H9 (cell line): ENCODE results near the gene HECTD1. TPM values are rescaled to one million over a fixed set of nuclear protein-coding genes. Genes with fewer than 3 reads are reported as not detected.
"Not testable (repeated sequence)": the region's sequence is repeated elsewhere in the genome, so short reads cannot be mapped to it uniquely, and the experiment has no call there.

Experiments
- DNase-seq: peaks from one replicate; pipeline ENCODE4 v3.0.0-alpha.2; 2017
- H2AFZ ChIP-seq: one replicate; pipeline ENCODE4 v1.6.1; 2013; ENCODE audit warnings: mild to moderate bottlenecking, low read length, control low read depth, moderate library complexity
- H2AK5ac ChIP-seq: 2 replicates; pipeline ENCODE4 v1.6.1; 2013; ENCODE audit warnings: low read length, control low read depth, mixed read lengths; ENCODE audit not compliant: insufficient read length
- H2BK120ac ChIP-seq: one replicate; pipeline ENCODE4 v1.6.1; 2013; ENCODE audit warnings: low read depth, mild to moderate bottlenecking, low read length, control low read depth, inconsistent platforms; ENCODE audit not compliant: poor library complexity, severe bottlenecking
- H2BK12ac ChIP-seq: 2 replicates; pipeline ENCODE4 v1.6.1; 2013; ENCODE audit warnings: low read length, control low read depth, mixed read lengths, low read depth; ENCODE audit not compliant: insufficient read length
- H2BK15ac ChIP-seq: 2 replicates; pipeline ENCODE4 v1.6.1; 2013; ENCODE audit warnings: low read depth, low read length, control low read depth
- H2BK20ac ChIP-seq: one replicate; pipeline ENCODE4 v1.6.1; 2013; ENCODE audit warnings: low read depth, mild to moderate bottlenecking, low read length, control low read depth, inconsistent platforms; ENCODE audit not compliant: poor library complexity, severe bottlenecking
- H2BK5ac ChIP-seq: 2 replicates; pipeline ENCODE4 v1.6.1; 2013; ENCODE audit warnings: low read length, control low read depth, mixed read lengths; ENCODE audit not compliant: insufficient read length
- H3K14ac ChIP-seq: 2 replicates; pipeline ENCODE4 v1.6.1; 2013; ENCODE audit warnings: low read length, control low read depth; ENCODE audit not compliant: insufficient read depth
- H3K18ac ChIP-seq: 2 replicates; pipeline ENCODE4 v1.6.1; 2013; ENCODE audit warnings: low read depth, mild to moderate bottlenecking, mixed read lengths, low read length, control low read depth; ENCODE audit not compliant: insufficient read length
- H3K23ac ChIP-seq: 2 replicates; pipeline ENCODE4 v1.6.1; 2013; ENCODE audit warnings: low read length, control low read depth, mixed read lengths, low read depth; ENCODE audit not compliant: insufficient read length
- H3K23me2 ChIP-seq: 2 replicates; pipeline ENCODE4 v1.6.1; 2013; ENCODE audit warnings: low read depth, mild to moderate bottlenecking, mixed read lengths, low read length, control low read depth; ENCODE audit not compliant: insufficient read length, poor library complexity, severe bottlenecking
- H3K27ac ChIP-seq: 2 replicates; pipeline ENCODE4 v1.5.1; 2013; ENCODE audit warnings: low read length, control low read depth, mixed read lengths, low read depth; ENCODE audit not compliant: insufficient read length
- H3K27me3 ChIP-seq: 2 replicates; pipeline ENCODE4 v1.6.1; 2013; ENCODE audit warnings: low read length, control low read depth, inconsistent platforms; ENCODE audit not compliant: insufficient read depth
- H3K4ac ChIP-seq: 2 replicates; pipeline ENCODE4 v1.6.1; 2013; ENCODE audit warnings: low read depth, mild to moderate bottlenecking, control low read depth, inconsistent platforms, low read length, moderate library complexity
- H3K4me1 ChIP-seq: 2 replicates; pipeline ENCODE4 v1.6.1; 2013; ENCODE audit warnings: low read length, control low read depth, inconsistent platforms; ENCODE audit not compliant: insufficient read depth
- H3K4me2 ChIP-seq: 2 replicates; pipeline ENCODE4 v1.6.1; 2013; ENCODE audit warnings: low read length, control low read depth, mixed read lengths; ENCODE audit not compliant: insufficient read length, insufficient read depth
- H3K56ac ChIP-seq: 2 replicates; pipeline ENCODE4 v1.6.1; 2013; ENCODE audit warnings: low read depth, mild to moderate bottlenecking, mixed read lengths, low read length, control low read depth; ENCODE audit not compliant: insufficient read length
- H3K79me1 ChIP-seq: 2 replicates; pipeline ENCODE4 v1.6.1; 2013; ENCODE audit warnings: low read depth, mild to moderate bottlenecking, moderate library complexity, low read length, control low read depth, inconsistent platforms; ENCODE audit not compliant: insufficient read depth, poor library complexity, severe bottlenecking
- H3K79me2 ChIP-seq: 2 replicates; pipeline ENCODE4 v1.6.1; 2013; ENCODE audit warnings: low read length, control low read depth, inconsistent platforms; ENCODE audit not compliant: insufficient read depth
- H3K9ac ChIP-seq: 2 replicates; pipeline ENCODE4 v1.6.1; 2013; ENCODE audit warnings: low read length, control low read depth, mixed read lengths; ENCODE audit not compliant: insufficient read length; ENCODE audit errors: extremely low read depth
- H3K9me3 ChIP-seq: one replicate; pipeline ENCODE4 v1.6.1; 2013; ENCODE audit warnings: low read depth, low read length, inconsistent platforms; ENCODE audit not compliant: control insufficient read depth
- H3T11ph ChIP-seq: one replicate; pipeline ENCODE4 v1.6.1; 2013; ENCODE audit warnings: mild to moderate bottlenecking, low read length, control low read depth, inconsistent platforms
- H4K20me1 ChIP-seq: one replicate; pipeline ENCODE4 v1.6.1; 2013; ENCODE audit not compliant: control insufficient read depth, insufficient read length, insufficient read depth
- H4K5ac ChIP-seq: 2 replicates; pipeline ENCODE4 v1.6.1; 2013; ENCODE audit warnings: low read depth, mild to moderate bottlenecking, mixed read lengths, low read length, control low read depth; ENCODE audit not compliant: insufficient read length
- H4K8ac ChIP-seq: replicated peaks from 2 replicates; pipeline ENCODE4 v1.6.1; 2013; ENCODE audit warnings: low read length, control low read depth, mixed read lengths, low read depth; ENCODE audit not compliant: insufficient read length
- H4K91ac ChIP-seq: 2 replicates; pipeline ENCODE4 v1.6.1; 2013; ENCODE audit warnings: low read depth, mild to moderate bottlenecking, moderate library complexity, mixed read lengths, low read length, control low read depth; ENCODE audit not compliant: insufficient read length
- H3K27ac Mint-ChIP-seq, 3 experiments: 2 replicates in 2 of 3; 3 replicates in 1 of 3; pipeline ENCODE4 v1.8.0; 2020 to 2021; ENCODE audit warnings: mixed read lengths in 3 of 3, mild to moderate bottlenecking in 1 of 3, moderate library complexity in 1 of 3
- H3K27me3 Mint-ChIP-seq: 2 replicates; pipeline ENCODE4 v1.8.0; 2021; ENCODE audit warnings: low read depth, mild to moderate bottlenecking, moderate library complexity, mixed read lengths
- H3K36me3 Mint-ChIP-seq, 3 experiments: 2 replicates in 2 of 3; 3 replicates in 1 of 3; pipeline ENCODE4 v1.8.0; 2020 to 2021; ENCODE audit warnings: low read depth in 3 of 3, mixed read lengths in 3 of 3; ENCODE audit not compliant: insufficient read depth in 1 of 3
- H3K4me1 Mint-ChIP-seq, 2 experiments: 2 replicates each; pipeline ENCODE4 v1.8.0; 2020; ENCODE audit warnings: mixed read lengths in 2 of 2
- H3K4me3 Mint-ChIP-seq, 2 experiments: 2 replicates in 1 of 2; 3 replicates in 1 of 2; pipeline ENCODE4 v1.8.0; 2020 to 2021; ENCODE audit warnings: mild to moderate bottlenecking in 2 of 2, mixed read lengths in 2 of 2, moderate library complexity in 1 of 2
- H3K9me3 Mint-ChIP-seq, 2 experiments: 2 replicates in 1 of 2; 3 replicates in 1 of 2; pipeline ENCODE4 v1.8.0; 2020; ENCODE audit warnings: mild to moderate bottlenecking in 2 of 2, mixed read lengths in 2 of 2, moderate library complexity in 1 of 2
- WGBS: extraction: QIAGEN DNeasy Blood & Tissue Kit; methylation state at CpG from one replicate; pipeline ENCODE4 v1.1.7; 2013; ENCODE audit warnings: missing lambda C conversion rate, low lambda C conversion rate, mixed read lengths; ENCODE audit not compliant: insufficient read length; ENCODE audit errors: extremely low coverage; 5-methylcytosine and 5-hydroxymethylcytosine counted together
- total RNA-seq: library from RNA; stranded (reverse); gene quantifications from 2 replicates; pipeline ENCODE4 v1.2.1, GENCODE V29; 2021
- TF ChIP-seq, protein P1 (sequence below): fragments of 200-600 bp; sonication (generic); conservative IDR thresholded peaks from 3 replicates; pipeline ENCODE4 v1.8.0; 2021; ENCODE audit warnings: antibody characterized with exemption, mild to moderate bottlenecking

HECTD1 gene
- total RNA-seq, 1 experiment from 2014 or later: 135 TPM

GRCh38 chr14:31232081-31232480 is 24.5 kb upstream of the HECTD1 start:
- Histone ChIP-seq H2BK120ac (no peak overlapping the region), H3K27ac (no peak overlapping the region), H4K8ac (no peak overlapping the region), H3K79me1 (no peaks in the 10 kb centered on the region), H2AFZ (no peak overlapping the region), H2AK5ac (no peak overlapping the region), H3K14ac (no peak overlapping the region), H3K4me2 (no peak overlapping the region), H3K27me3 (no peaks in the 10 kb centered on the region), H4K20me1 (no peaks in the 10 kb centered on the region), H3K9ac (no peak overlapping the region), H2BK20ac (no peak overlapping the region), H2BK15ac (no peak overlapping the region), H4K91ac (no peak overlapping the region), H3K23ac (no peak overlapping the region), H3K56ac (no peak overlapping the region), H4K5ac (no peak overlapping the region), H2BK5ac (no peak overlapping the region), H3K23me2 (no peaks in the 10 kb centered on the region), H3K79me2 (no peaks in the 10 kb centered on the region), H3K4ac (no peak overlapping the region), H2BK12ac (no peak overlapping the region), H3K4me1 (peaks cover 3% of the 10 kb centered on the region; the same call in 1 of the 2 replicates), H3K9me3 (no peaks in the 10 kb centered on the region), H3T11ph (no peak overlapping the region), H3K18ac (no peak overlapping the region)
- TF ChIP-seq, protein P1, sequence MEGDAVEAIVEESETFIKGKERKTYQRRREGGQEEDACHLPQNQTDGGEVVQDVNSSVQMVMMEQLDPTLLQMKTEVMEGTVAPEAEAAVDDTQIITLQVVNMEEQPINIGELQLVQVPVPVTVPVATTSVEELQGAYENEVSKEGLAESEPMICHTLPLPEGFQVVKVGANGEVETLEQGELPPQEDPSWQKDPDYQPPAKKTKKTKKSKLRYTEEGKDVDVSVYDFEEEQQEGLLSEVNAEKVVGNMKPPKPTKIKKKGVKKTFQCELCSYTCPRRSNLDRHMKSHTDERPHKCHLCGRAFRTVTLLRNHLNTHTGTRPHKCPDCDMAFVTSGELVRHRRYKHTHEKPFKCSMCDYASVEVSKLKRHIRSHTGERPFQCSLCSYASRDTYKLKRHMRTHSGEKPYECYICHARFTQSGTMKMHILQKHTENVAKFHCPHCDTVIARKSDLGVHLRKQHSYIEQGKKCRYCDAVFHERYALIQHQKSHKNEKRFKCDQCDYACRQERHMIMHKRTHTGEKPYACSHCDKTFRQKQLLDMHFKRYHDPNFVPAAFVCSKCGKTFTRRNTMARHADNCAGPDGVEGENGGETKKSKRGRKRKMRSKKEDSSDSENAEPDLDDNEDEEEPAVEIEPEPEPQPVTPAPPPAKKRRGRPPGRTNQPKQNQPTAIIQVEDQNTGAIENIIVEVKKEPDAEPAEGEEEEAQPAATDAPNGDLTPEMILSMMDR: no peak
- no peak for DNase-seq
- Mint-ChIP-seq H3K9me3 (no peaks in the 10 kb centered on the region), H3K4me3 (no peak overlapping the region), H3K4me1 (peaks cover 7 to 10% of the 10 kb centered on the region in 2 experiments), H3K27ac (peak overlapping the region in 1 of 3 experiments; percentile 36; a peak in 1 of 7 replicates), H3K27me3 (no peaks in the 10 kb centered on the region), H3K36me3 (no peaks in the 10 kb centered on the region)
- no CpG with 5 or more reads among the region's 3 CpGs for WGBS

DNA sequence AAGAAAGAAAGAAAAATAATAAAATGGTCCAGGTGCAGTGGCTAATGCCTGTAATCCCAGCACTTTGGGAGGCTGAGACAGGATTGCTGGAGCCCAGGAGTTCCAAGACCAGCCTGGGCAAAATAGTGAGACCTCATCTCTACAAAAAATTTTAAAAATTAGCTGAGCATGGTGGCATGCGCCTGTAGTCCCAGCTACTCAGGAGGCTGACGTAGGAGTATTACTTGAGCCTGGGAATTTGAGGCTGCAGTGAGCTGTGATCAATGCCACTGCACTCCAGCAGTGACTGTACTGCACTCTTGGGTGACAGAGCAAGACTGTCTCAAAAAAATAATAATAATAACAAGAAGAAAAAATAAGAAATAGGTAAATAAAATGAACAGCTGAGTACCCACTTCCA is 23.7 kb upstream of the HECTD1 start:
- H3K4me1 ChIP-seq, H3K4me2 ChIP-seq, H2BK15ac ChIP-seq, H3K79me2 ChIP-seq, H3K79me1 ChIP-seq, H4K8ac ChIP-seq, DNase-seq, H3K9ac ChIP-seq, H4K20me1 ChIP-seq, H3K36me3 Mint-ChIP-seq, H3K56ac ChIP-seq, H4K91ac ChIP-seq, H3K23ac ChIP-seq, H2BK20ac ChIP-seq, H2BK12ac ChIP-seq, H3K27ac ChIP-seq, H3K27me3 Mint-ChIP-seq, H2AK5ac ChIP-seq, H3K23me2 ChIP-seq, H2BK120ac ChIP-seq, H3K27ac Mint-ChIP-seq, H3K9me3 Mint-ChIP-seq, H3K27me3 ChIP-seq, H2AFZ ChIP-seq, H3K18ac ChIP-seq, H3T11ph ChIP-seq, H3K14ac ChIP-seq, H3K9me3 ChIP-seq, H3K4ac ChIP-seq, H3K4me3 Mint-ChIP-seq, H4K5ac ChIP-seq, H3K4me1 Mint-ChIP-seq, H2BK5ac ChIP-seq: not testable (repeated sequence)
- no CpG with 5 or more reads among the region's 2 CpGs for WGBS
